HepG2 (cell line): ENCODE data around the gene MYO19. TPM values are rescaled to one million over a fixed set of nuclear protein-coding genes. Genes with fewer than 3 reads are reported as not detected.

ENCODE experiments used
- ATAC-seq: fragments of 200-7000 bp; cut with Tn5 transposase; 3 replicates; pipeline ENCODE4 v1.9.1; 2020; ENCODE audit warnings: mild to moderate bottlenecking, moderate library complexity
- Bru-seq: library from RNA; stranded (reverse); fragments of 400-500 nt; gene quantifications from one replicate; lab custom pipeline; 2021; lab: Mats Ljungman, UMichigan
- BruChase-seq, 2 experiments: library from RNA; stranded (reverse); fragments of 400-500 nt; gene quantifications; one replicate each; lab custom pipeline; 2021; lab: Mats Ljungman, UMichigan
- BruUV-seq: library from RNA; stranded (reverse); fragments of 400-500 nt; replicated peaks from 2 replicates; lab custom pipeline; 2021; lab: Mats Ljungman, UMichigan
- CTCF ChIA-PET: fragments of 300-600 bp; formaldehyde crosslinking; extraction: SDS; loops from one replicate; lab custom pipeline; 2021; ENCODE audit warnings: low total read pairs, inconsistent platforms, low intra/inter-chr PET ratio; lab: Yijun Ruan, JAX
- POLR2A ChIA-PET: fragments of 350-600 bp; sonication (Branson Sonifier 250); formaldehyde crosslinking; loops from one replicate; lab custom pipeline; 2020; ENCODE audit warnings: antibody characterized with exemption, inconsistent platforms; lab: Yijun Ruan, JAX
- DNase-seq: peaks from one replicate; pipeline ENCODE4 v3.0.0-alpha.2; 2015; ENCODE audit warnings: low spot score
- FAIRE-seq: peaks from 3 replicates; lab custom pipeline; 2011; peaks lifted over from hg19 to GRCh38; lab: Jason Lieb, UNC
- H2AFZ ChIP-seq: one replicate; pipeline ENCODE4 v1.6.1; 2011; ENCODE audit warnings: low read length, inconsistent platforms
- H3K27ac ChIP-seq: fragments of 300-600 bp; 3 replicates; pipeline ENCODE4 v1.8.0; 2011; ENCODE audit warnings: mixed run types, mild to moderate bottlenecking, mixed read lengths, low read length, inconsistent platforms; ENCODE audit not compliant: insufficient read depth; ENCODE audit errors: extremely low read length
- H3K27me3 ChIP-seq, 2 experiments: fragments of 200-600 bp in 1 of 2; 2 replicates in 1 of 2; 3 replicates in 1 of 2; pipeline versions ENCODE4 v1.6.0 to v1.8.0; 2011; ENCODE audit warnings: low read length in 2 of 2, mild to moderate bottlenecking in 2 of 2, moderate library complexity in 2 of 2, inconsistent platforms in 1 of 2; ENCODE audit not compliant: insufficient read depth in 2 of 2, control insufficient read depth in 1 of 2
- H3K36me3 ChIP-seq, 2 experiments: fragments of 200-600 bp in 1 of 2; replicated peaks in 1 of 2; 2 replicates in 1 of 2; 3 replicates in 1 of 2; pipeline versions ENCODE4 v1.5.1 to v1.8.0; 2011; ENCODE audit warnings: low read length in 2 of 2, inconsistent platforms in 1 of 2; ENCODE audit not compliant: insufficient read depth in 2 of 2, control insufficient read depth in 1 of 2
- H3K4me1 ChIP-seq: 2 replicates; pipeline ENCODE4 v1.5.1; 2012; ENCODE audit warnings: low read length, inconsistent platforms; ENCODE audit not compliant: insufficient read depth
- H3K4me2 ChIP-seq: 2 replicates; pipeline ENCODE4 v1.6.0; 2011; ENCODE audit warnings: low read depth, low read length, inconsistent platforms
- H3K4me3 ChIP-seq, 3 experiments: fragments of 200-600 bp in 1 of 3; sonication (generic), shearing (Covaris generic) in 1 of 3; replicated peaks in 1 of 3; 2 replicates each; pipeline ENCODE4 v1.5.1; 2011 to 2016; ENCODE audit warnings: low read length in 3 of 3, inconsistent platforms in 2 of 3, low read depth in 2 of 3, mild to moderate bottlenecking in 2 of 3, control low read depth in 1 of 3, mixed read lengths in 1 of 3; ENCODE audit not compliant: insufficient read depth in 1 of 3
- H3K79me2 ChIP-seq: one replicate; pipeline ENCODE4 v1.6.1; 2011; ENCODE audit warnings: low read length, inconsistent platforms; ENCODE audit not compliant: insufficient read depth
- H3K9ac ChIP-seq: 2 replicates; pipeline ENCODE4 v1.6.0; 2011; ENCODE audit warnings: mild to moderate bottlenecking, low read depth, low read length, inconsistent platforms; ENCODE audit not compliant: insufficient read depth
- H3K9me3 ChIP-seq: 2 replicates; pipeline ENCODE4 v1.5.1; 2012; ENCODE audit warnings: mild to moderate bottlenecking, low read length
- H4K20me1 ChIP-seq: 2 replicates; pipeline ENCODE4 v1.6.0; 2011; ENCODE audit warnings: inconsistent platforms, mild to moderate bottlenecking, low read length, moderate library complexity; ENCODE audit not compliant: insufficient read depth
- ETS1 ChIP-seq: sonication (generic); formaldehyde crosslinking; IDR thresholded peaks from 2 replicates; pipeline ENCODE4 v1.4.0; 2020; ENCODE audit warnings: missing genetic modification reagents
- HMGXB4 ChIP-seq, 2 experiments: sonication (generic) in 1 of 2; formaldehyde crosslinking in 1 of 2; IDR thresholded peaks; 2 replicates each; pipeline versions ENCODE4 v1.4.0 to v1.6.1; 2018 to 2020; ENCODE audit warnings: missing genetic modification reagents in 2 of 2, borderline replicate concordance in 1 of 2, low read depth in 1 of 2, mild to moderate bottlenecking in 1 of 2, missing biosample characterization in 1 of 2
- THAP9 ChIP-seq: sonication (generic); formaldehyde crosslinking; IDR thresholded peaks from 2 replicates; pipeline ENCODE4; 2020; ENCODE audit warnings: missing genetic modification reagents, mild to moderate bottlenecking, borderline replicate concordance
- ZBTB39 ChIP-seq: sonication (generic); formaldehyde crosslinking; IDR thresholded peaks from 2 replicates; pipeline ENCODE4 v1.5.0; 2020; ENCODE audit warnings: missing genetic modification reagents
- ZNF441 ChIP-seq: sonication (generic); formaldehyde crosslinking; IDR thresholded peaks from 2 replicates; pipeline ENCODE4 v1.7.0; 2021; ENCODE audit warnings: missing genetic modification reagents, borderline replicate concordance
- WGBS: methylation state at CpG from one replicate; pipeline ENCODE4 v1.1.6; 2017; ENCODE audit warnings: low lambda C conversion rate; 5-methylcytosine and 5-hydroxymethylcytosine counted together
- in situ Hi-C: cut with HindIII; loops from 2 replicates; pipeline ENCODE4 v1.10.0; 2017; ENCODE audit warnings: low pct_unique_long_range_greater_than_20kb; ENCODE audit not compliant: extremely low pct_ligation_motif_present
- intact Hi-C: fragments of 100-400 bp; cut with micrococcal nuclease; formaldehyde crosslinking; loops from one replicate; pipeline ENCODE4 v1.10.0; 2022; ENCODE audit not compliant: unreplicated experiment
- long read RNA-seq, 2 experiments: library from RNA in 1 of 2; library from polyadenylated mRNA in 1 of 2; stranded (forward) in 1 of 2; unstranded in 1 of 2; transcript quantifications; one replicate each; pipeline ENCODE4 v2.0.0, GENCODE V29; 2019 to 2022
- polyA minus RNA-seq, 3 experiments: library from RNA; depleted of rRNA, polyadenylated mRNA; stranded (reverse); fragments of >200 nt; gene quantifications; 2 replicates each; pipeline ENCODE4 v1.2.3, GENCODE V29; 2011; ENCODE audit warnings: low replicate concordance in 1 of 3
- polyA plus RNA-seq, 8 experiments: library from polyadenylated mRNA; depleted of rRNA in 3 of 8; stranded (reverse) in 7 of 8; unstranded in 1 of 8; fragments of >200 nt; fragmentation: Illumina TruSeq in 4 of 8; extraction: Trizol in 4 of 8; gene quantifications; 2 replicates each; pipeline versions ENCODE4 v1.2.1 to v1.2.3, GENCODE V29; 2011 to 2016; ENCODE audit warnings: low read depth in 4 of 8, missing spikeins in 1 of 8, mixed read lengths in 1 of 8; ENCODE audit not compliant: insufficient read depth in 1 of 8
- total RNA-seq, 5 experiments: library from RNA; depleted of rRNA; stranded (reverse); fragments of >200 nt; fragmentation: Illumina TruSeq; extraction: Trizol; gene quantifications; 2 replicates each; pipeline ENCODE4 v1.2.3, GENCODE V29; 2016; ENCODE audit warnings: low read depth in 1 of 5

MYO19 gene
- 46.8 and 75.7 TPM in 2 replicates for total RNA-seq (2016; rRNA removed; fragmentation: Illumina TruSeq; extraction: Trizol)
- 70.2 and 74.2 TPM in 2 replicates for total RNA-seq (2016; cell fraction: cytosol; rRNA removed; fragmentation: Illumina TruSeq; extraction: Trizol; ENCODE audit: low read depth)
- total RNA-seq (2016; cell fraction: insoluble cytoplasmic fraction; rRNA removed; fragmentation: Illumina TruSeq; extraction: Trizol) = 42.5 and 72.3 TPM in 2 replicates
- 73.2 and 82.2 TPM in 2 replicates for total RNA-seq (2016; cell fraction: membrane; rRNA removed; fragmentation: Illumina TruSeq; extraction: Trizol)
- total RNA-seq (2016; cell fraction: nucleus; rRNA removed; fragmentation: Illumina TruSeq; extraction: Trizol) = 105 and 110 TPM in 2 replicates
- polyA plus RNA-seq (2011; rRNA removed) = 80.8 and 82.3 TPM in 2 replicates
- 31.7 and 43.3 TPM in 2 replicates for polyA plus RNA-seq (2011; cell fraction: cytosol; rRNA removed)
- 435 and 511 TPM in 2 replicates for polyA plus RNA-seq (2011; cell fraction: nucleus; rRNA removed)
- polyA plus RNA-seq (2012) = 38.9 and 47.5 TPM in 2 replicates
- polyA plus RNA-seq (2016; cell fraction: cytosol; fragmentation: Illumina TruSeq; extraction: Trizol; ENCODE audit: low read depth) = 29.1 and 34.3 TPM in 2 replicates
- 38.5 and 44.1 TPM in 2 replicates for polyA plus RNA-seq (2016; cell fraction: insoluble cytoplasmic fraction; fragmentation: Illumina TruSeq; extraction: Trizol; ENCODE audit: low read depth)
- 43.7 and 46.4 TPM in 2 replicates for polyA plus RNA-seq (2016; cell fraction: membrane; fragmentation: Illumina TruSeq; extraction: Trizol; ENCODE audit: low read depth)
- polyA plus RNA-seq (2016; cell fraction: nucleus; fragmentation: Illumina TruSeq; extraction: Trizol; ENCODE audit: insufficient read depth, low read depth) = 202 and 205 TPM in 2 replicates
- 151 and 353 TPM in 2 replicates for polyA minus RNA-seq (2011; rRNA and poly(A)+ RNA removed; ENCODE audit: low replicate concordance)
- polyA minus RNA-seq (2011; cell fraction: cytosol; rRNA and poly(A)+ RNA removed) = 25.4 and 29.5 TPM in 2 replicates
- polyA minus RNA-seq (2011; cell fraction: nucleus; rRNA and poly(A)+ RNA removed) = 222 and 248 TPM in 2 replicates
- Bru-seq, nascent RNA = percentile 79 among the genes with signal in this experiment
- percentile 90 among the genes with signal in this experiment for BruChase-seq, experiment 1, labeled RNA remaining after a 6-hour chase
- percentile 91 among the genes with signal in this experiment for BruChase-seq, experiment 2, labeled RNA remaining after a 2-hour chase
- long read RNA-seq, experiment 1, full-length matches to known transcripts = 17 of 29 reads
- long read RNA-seq, experiment 1, partial matches to known transcripts = 5 of 29 reads
- long read RNA-seq, experiment 1, other reads (novel, unspliced or antisense) = 7 of 29 reads
- long read RNA-seq, experiment 2, full-length matches to known transcripts = 17 of 28 reads
- long read RNA-seq, experiment 2, partial matches to known transcripts = 3 of 28 reads
- long read RNA-seq, experiment 2, other reads (novel, unspliced or antisense) = 8 of 28 reads

- H3K4me2 ChIP-seq = peak within 1 kb of the TSS; percentile 79
- ATAC-seq (peak; percentile 92), FAIRE-seq (no peak), DNase-seq (peak; percentile 82)
- ChIA-PET CTCF (no interaction called here), POLR2A (interaction anchor here (0.7 to 3.0 kb wide), 10 partner anchors 10 to 67 kb away, joined by 3 to 107 read pairs (median 4); partner anchors contain the start of genes DHRS11, GGNBP2, MRM1 and ZNHIT3)
- H3K9ac ChIP-seq = peak within 1 kb of the TSS; percentile 95
- WGBS = 1% methylated on average over 19 of the region's 83 CpGs
- intact Hi-C loops = loop anchor here (1.0 kb wide), 1 partner anchor 27 kb away; no protein-coding TSS in a partner anchor
- H3K27me3 ChIP-seq = no peaks in the 10 kb centered on the region; a peak in 1 of 5 replicates
- H3K4me3 ChIP-seq = peak within 1 kb of the TSS; percentile 68 to 78 (median 76)
- in situ Hi-C loops = no loop called here
- no peaks in the 10 kb centered on the region for H4K20me1 ChIP-seq
- peak within 1 kb of the TSS; percentile 10 for H2AFZ ChIP-seq
- H3K36me3 ChIP-seq = peaks cover 9 to 27% of the 10 kb centered on the region in 2 experiments; a peak in 4 of 5 replicates
- no peaks in the 10 kb centered on the region for H3K9me3 ChIP-seq
- peaks cover 21% of the 10 kb centered on the region for H3K79me2 ChIP-seq
- no TSS peak for BruUV-seq
- peaks cover 38% of the 10 kb centered on the region for H3K4me1 ChIP-seq
- H3K27ac ChIP-seq = peak within 1 kb of the TSS; percentile 98
- TF ChIP-seq ETS1 (0 out of 2 replicates have a peak, but pooled peaks have one; percentile 20), HMGXB4 (CRISPR knock-in tag; IDR thresholded peaks at IDR 0.05; ENCODE audit: borderline replicate concordance in 1 of 2, low read depth in 1 of 2) (peak in 1 of 2 experiments; percentile 75), ZBTB39 (CRISPR knock-in tag) (0 out of 2 replicates have a peak, but pooled peaks have one; percentile 52), ZNF441 (CRISPR knock-in tag) (no peak; the same call in 1 of the 2 replicates), THAP9 (CRISPR knock-in tag) (peak; percentile 84)
These were observed at the start of gene MYO19, which contains the start of gene PIGW for GRCh38 chr17:36534840-36535668. MYO19 (minus strand) TSS chr17:36534868; CDS start chr17:36532538, 2,330 bp downstream. PIGW (plus strand) TSS chr17:36534987; CDS start chr17:36537102, 2,115 bp downstream.
